ENCODE results near the gene KIAA1217.
"Not testable (repeated sequence)": the region's sequence is repeated elsewhere in the genome, so short reads cannot be mapped to it uniquely, and the experiment has no call there.

The KIAA1217 gene

GRCh38 chr10:24350070-24350921 lies 141.4 kb downstream of the KIAA1217 start:
- TF ChIP-seq CTCF (IDR thresholded peaks at IDR 0.05; ENCODE audit: control insufficient read depth, insufficient read depth, low read depth, low read length, missing control alignments): no peak
- H3K4me3 ChIP-seq (ENCODE audit: control insufficient read depth, low read depth, low read length): no peak overlapping the region
- DNase-seq (ENCODE audit: low read depth): peak; percentile 66

DNA sequence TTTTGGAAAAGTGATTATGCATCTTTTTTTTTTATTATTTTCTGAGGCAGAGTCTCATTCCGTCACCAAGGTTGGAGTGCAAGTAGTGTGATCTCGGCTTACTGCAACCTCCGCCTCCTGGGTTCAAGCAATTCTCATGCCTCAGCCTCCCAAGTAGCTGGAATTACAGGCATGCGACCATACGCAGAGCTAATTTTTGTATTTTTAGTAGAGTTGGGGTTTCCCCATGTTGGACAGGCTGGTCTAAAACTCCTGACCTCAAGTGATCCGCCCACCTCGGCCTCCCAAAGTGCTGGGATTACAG lies 141.9 kb downstream of the KIAA1217 start:
- not testable (repeated sequence) for H3K4me3 ChIP-seq (ENCODE audit: control insufficient read depth, low read depth, low read length); DNase-seq (ENCODE audit: low read depth)

DNA sequence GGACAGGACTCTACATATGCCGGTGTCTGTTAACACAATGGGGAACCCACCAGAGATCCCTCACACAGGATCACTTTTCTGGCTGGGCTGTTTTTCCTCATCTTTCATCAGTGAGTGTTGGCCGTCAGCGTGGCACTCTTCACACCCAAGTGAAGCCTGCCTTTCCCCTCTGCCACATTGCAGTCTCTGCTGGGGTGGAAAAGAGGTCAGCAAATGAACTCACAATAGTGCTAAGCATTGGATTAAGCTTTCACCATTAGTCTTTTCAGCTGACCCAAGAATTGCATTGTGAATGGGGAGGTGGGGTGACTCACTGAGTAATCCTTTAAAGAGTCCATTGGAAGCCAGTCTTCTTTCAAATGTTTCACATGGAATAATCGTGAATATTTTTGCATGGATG lies 143.0 kb downstream of the KIAA1217 start:
- no peak overlapping the region for H3K4me3 ChIP-seq (ENCODE audit: control insufficient read depth, low read depth, low read length)
- DNase-seq (ENCODE audit: low read depth): no peak
- TF ChIP-seq CTCF (IDR thresholded peaks at IDR 0.05; ENCODE audit: control insufficient read depth, insufficient read depth, low read depth, low read length, missing control alignments): no peak

- no peak overlapping the region for H3K4me3 ChIP-seq (ENCODE audit: control insufficient read depth, low read depth, low read length)
- no peak for TF ChIP-seq CTCF (IDR thresholded peaks at IDR 0.05; ENCODE audit: control insufficient read depth, insufficient read depth, low read depth, low read length, missing control alignments)
- no peak for DNase-seq (ENCODE audit: low read depth)
These were observed 143.5 kb downstream of the KIAA1217 start for GRCh38 chr10:24352399-24352798.

- no peak for TF ChIP-seq CTCF (IDR thresholded peaks at IDR 0.05; ENCODE audit: control insufficient read depth, insufficient read depth, low read depth, low read length, missing control alignments)
- H3K4me3 ChIP-seq (ENCODE audit: control insufficient read depth, low read depth, low read length): no peak overlapping the region
- DNase-seq (ENCODE audit: low read depth): no peak
These were observed 144.4 kb downstream of the KIAA1217 start for GRCh38 chr10:24353319-24353718.

DNA sequence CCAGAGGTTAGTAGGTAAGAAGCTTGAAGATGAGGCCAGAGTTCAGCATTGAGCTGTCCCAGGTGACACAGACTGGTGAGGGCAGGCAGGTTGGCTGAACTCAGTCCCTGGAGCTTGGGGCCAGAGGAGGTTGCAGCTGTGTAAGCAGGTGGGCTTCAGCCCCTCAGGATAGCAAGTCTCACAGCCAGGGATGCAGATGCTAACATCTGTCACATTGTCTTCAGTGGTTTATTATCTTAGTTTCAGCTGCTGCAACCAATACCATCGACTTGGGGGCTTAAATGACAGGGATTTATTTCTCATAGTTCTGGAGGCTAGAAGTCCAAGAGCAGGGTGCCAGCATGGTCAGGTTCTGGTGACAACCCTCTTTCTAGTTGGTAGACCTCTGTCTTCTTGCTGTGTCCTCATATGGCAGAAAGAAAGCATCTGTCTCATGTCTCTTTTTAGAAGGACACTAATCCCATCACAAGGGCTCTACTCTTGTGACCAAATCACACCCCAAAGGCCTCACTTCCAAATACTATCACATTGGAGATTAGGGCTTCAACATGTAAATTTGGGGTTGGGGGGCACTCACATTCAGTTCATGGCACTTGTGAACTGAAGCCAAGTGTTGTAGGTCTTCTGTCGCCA lies 146.2 kb downstream of the KIAA1217 start:
- TF ChIP-seq CTCF (IDR thresholded peaks at IDR 0.05; ENCODE audit: control insufficient read depth, insufficient read depth, low read depth, low read length, missing control alignments): no peak
- H3K4me3 ChIP-seq (ENCODE audit: control insufficient read depth, low read depth, low read length): no peak overlapping the region
- no peak for DNase-seq (ENCODE audit: low read depth)

DNA sequence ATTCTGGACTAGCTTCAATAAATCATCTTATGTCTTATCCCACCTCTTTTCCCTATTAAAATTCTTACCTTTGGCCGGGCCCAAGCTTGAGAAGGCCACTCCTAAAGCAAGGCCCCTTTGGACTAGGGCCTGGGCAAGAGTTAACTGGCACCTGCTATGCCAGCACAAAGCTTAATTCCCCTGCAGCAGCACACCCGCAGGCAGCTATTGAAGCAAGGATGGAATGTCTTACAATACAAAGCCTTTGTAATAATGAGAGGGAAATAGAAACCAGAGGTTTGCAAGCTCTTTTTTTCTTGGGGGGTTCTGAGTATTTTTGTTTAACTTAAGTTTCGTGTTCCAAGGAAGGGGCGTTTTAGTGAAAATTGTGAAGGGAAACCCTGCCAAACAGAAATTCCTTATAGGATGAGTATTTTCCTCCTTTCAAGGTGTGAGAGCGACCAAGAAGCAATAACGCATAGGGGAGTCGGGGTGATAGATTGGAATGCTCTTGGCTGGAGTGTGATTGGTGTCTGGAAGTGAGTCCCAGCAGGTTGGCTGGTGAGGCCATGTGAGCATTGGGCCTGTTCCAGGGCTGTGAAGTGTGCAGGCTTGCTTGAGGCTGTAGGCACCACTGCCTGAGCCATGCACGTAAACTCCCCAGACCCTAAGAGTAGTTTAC lies 148.5 kb downstream of the KIAA1217 start:
- no peak overlapping the region for H3K4me3 ChIP-seq (ENCODE audit: control insufficient read depth, low read depth, low read length)
- no peak for DNase-seq (ENCODE audit: low read depth)
- TF ChIP-seq CTCF (IDR thresholded peaks at IDR 0.05; ENCODE audit: control insufficient read depth, insufficient read depth, low read depth, low read length, missing control alignments): no peak
